HG03457 (cell line): ENCODE measurements around the gene BIVM.
"Not testable (repeated sequence)": the region's sequence is repeated elsewhere in the genome, so short reads cannot be mapped to it uniquely, and the experiment has no call there.

Experiments
- ATAC-seq: cut with Tn5 transposase; IDR thresholded peaks from one replicate; pipeline ENCODE4 v1.9.1; 2021; ENCODE audit warnings: moderate number of reproducible peaks; ENCODE audit not compliant: unreplicated experiment

The BIVM gene, protein sequence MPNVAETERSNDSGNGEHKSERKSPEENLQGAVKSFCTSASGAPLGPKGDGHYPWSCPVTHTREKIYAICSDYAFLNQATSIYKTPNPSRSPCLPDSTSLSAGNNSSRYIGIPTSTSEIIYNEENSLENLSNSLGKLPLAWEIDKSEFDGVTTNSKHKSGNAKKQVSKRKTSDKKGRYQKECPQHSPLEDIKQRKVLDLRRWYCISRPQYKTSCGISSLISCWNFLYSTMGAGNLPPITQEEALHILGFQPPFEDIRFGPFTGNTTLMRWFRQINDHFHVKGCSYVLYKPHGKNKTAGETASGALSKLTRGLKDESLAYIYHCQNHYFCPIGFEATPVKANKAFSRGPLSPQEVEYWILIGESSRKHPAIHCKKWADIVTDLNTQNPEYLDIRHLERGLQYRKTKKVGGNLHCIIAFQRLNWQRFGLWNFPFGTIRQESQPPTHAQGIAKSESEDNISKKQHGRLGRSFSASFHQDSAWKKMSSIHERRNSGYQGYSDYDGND

DNA sequence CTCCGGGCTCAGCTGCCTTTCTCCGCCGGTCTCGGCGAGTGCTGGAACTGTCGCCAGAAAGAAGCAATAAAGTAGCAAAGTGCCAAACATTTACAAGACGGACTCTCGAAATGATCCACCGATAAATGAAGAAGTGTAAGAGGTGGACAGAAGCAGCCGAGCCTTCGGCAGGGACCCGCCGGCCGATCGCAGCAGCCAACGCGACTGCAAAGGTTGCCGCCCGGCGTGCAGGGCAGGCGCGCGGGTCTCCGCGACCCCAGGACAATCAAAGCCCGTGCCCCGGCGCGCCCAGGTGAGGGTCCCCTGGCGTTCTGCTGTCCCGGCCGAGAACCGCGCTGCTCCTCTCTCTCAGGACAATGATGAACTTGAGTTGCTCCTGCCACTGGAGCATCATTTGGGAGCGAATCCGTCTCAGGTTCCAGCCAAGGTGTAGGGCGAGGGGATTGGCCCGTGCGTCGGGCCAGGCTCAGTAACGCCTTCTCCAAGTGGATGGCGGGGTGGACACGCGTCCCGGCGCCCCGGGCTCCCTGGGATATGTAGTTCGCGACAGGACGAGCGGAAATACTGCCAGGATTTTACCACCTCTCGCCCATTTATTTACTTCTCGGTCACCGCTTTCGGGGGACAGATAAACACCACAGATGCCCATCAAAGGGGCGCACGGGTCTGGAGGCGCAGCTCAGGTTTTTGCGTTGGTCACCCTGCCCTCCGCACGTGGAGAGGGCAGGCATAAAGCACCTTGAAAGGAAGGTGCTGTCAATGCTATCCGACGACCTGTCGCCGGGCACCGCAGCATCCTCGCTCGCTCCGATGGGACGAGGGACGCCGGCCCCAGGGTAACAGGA is at the start of gene BIVM, which contains the start of gene POGLUT2:
Gene BIVM, plus strand, starts transcription at position 539 of the 845 bp plus-strand sequence. CDS start 8,149 bp downstream, outside the sequence.
Gene POGLUT2, minus strand, starts transcription at position 396 of the 845 bp plus-strand sequence. Its CDS starts 306 bp downstream, at position 90.
- peak; percentile 84 for ATAC-seq

DNA sequence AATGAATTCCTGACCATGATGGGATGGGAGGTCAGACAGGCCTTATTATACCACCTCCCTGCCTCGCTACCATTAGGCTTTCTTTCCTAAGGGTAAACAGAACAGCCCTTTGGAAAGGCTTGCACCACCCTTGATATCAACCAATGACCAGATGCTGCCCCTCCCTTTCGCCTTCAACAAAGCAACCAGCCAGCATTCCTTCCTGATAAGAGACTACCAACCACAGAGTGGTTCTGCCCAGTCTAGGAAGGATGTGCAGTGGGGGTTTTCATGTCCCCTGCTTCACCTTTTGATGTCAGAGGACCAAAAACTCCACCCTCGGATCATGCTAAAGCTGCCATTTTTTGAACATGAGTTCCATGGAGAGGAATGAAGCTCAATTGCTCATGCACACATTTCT is 47.0 kb upstream of the BIVM start:
- no peak for ATAC-seq

DNA sequence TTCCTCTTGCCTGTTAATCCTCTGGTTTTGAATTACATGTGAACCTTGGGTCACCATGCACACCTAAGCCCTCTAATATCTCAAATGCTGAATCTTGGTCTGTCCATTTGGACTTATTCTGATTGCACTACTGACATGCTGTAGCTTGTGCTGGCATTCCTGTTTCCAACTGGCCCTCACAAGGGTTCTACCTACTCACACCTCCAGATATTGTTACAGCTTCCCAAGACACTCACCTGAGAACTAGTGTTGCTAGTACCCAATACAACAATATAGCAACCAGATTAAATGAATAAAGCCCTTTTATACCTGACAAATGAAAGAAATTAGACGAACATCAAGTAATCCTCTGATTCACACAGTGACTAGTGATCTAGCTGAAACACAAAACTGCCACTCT is 41.9 kb upstream of the BIVM start:
- ATAC-seq = no peak

DNA sequence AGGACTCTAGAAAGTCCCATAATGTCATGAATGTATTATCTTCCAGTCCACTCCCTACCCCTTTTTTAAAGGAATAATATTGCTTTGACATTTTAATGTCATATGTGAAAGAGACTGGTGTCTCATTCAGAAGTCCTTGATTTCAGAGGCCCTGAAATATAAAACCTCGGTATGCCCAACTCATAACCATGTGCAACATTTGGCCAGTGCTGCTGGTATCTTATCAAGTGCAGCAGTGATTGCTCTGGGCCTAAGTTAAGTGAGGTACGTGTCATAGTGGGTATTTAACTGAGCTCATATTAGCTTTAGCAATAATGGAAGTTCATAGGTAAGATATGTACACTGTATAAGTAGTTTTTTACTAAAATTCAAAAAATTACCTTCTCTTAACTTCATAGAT is 40.1 kb upstream of the BIVM start:
- no peak for ATAC-seq

- ATAC-seq = no peak
Measured at GRCh38 chr13:102761071-102761470, 37.8 kb upstream of the BIVM start.

DNA sequence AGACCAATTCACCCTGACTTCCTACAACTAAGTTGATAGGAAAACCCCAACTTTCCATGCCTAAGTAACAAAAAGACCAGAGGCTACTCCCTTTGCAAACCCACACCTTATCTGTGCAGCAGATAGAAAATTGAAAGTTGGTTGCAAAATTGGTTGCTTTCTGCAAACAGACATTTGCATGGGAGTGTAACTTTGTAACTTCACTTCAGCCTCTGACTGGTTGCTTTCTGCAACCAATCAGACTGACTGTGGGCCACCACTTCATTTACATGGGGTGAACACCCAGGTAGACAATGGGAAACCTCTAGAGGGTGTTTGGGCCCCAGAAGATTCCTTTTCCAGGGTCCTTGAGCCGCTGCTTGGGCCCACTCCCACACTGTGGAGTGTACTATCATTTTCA is 35.2 kb upstream of the BIVM start:
- no peak for ATAC-seq

GRCh38 chr13:102768909-102769308 is 30.0 kb upstream of the BIVM start:
- ATAC-seq = no peak

GRCh38 chr13:102769679-102770078 is 29.2 kb upstream of the BIVM start:
- ATAC-seq = no peak

- ATAC-seq = no peak
Measured at GRCh38 chr13:102770435-102770834, 28.5 kb upstream of the BIVM start.

GRCh38 chr13:102771298-102772041 is 27.4 kb upstream of the BIVM start:
- ATAC-seq = no peak

GRCh38 chr13:102772042-102772425 is 26.9 kb upstream of the BIVM start:
- no peak for ATAC-seq

DNA sequence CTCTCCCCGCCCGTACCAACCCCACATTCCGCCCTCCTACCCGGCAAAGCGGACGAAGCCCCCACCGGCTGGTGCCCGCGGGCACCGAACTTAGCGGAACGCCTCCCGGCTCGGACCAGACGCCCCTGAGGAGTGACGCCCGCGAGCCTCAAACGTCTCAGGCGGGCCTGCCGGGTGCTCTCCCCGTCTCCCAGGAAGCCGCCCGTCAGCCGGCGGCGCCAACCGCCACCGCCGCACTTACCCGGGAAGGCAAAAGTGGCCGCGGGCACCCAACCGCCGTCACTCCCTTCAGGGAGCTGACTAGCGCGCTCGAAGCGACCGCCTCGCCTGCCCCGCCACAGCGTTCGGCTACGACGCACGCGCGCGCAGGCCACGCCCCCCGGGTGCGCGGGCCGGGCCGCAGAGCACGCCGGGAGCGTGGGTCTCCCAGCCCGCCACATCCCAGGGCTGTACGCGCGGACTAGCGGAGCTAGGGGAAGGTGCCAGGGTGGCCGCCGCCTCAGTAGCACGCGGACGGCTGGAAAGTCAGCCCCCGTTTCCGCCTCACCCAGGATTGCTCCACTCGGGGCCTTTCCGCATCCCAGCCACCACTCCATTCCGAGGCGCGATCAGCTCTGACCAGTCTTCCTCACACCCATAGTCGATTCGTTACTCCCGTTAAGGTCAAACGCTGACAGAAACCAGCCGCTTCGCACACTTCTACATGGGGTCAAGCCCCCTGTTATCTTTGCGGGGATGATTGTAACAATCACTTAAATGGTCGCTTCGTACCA is 25.3 kb upstream of the BIVM start, which contains the start of gene TEX30:
Gene TEX30, minus strand, starts transcription at position 346 of the 773 bp plus-strand sequence. CDS start 3,760 bp downstream, outside the sequence.
- peak; percentile 92 for ATAC-seq

DNA sequence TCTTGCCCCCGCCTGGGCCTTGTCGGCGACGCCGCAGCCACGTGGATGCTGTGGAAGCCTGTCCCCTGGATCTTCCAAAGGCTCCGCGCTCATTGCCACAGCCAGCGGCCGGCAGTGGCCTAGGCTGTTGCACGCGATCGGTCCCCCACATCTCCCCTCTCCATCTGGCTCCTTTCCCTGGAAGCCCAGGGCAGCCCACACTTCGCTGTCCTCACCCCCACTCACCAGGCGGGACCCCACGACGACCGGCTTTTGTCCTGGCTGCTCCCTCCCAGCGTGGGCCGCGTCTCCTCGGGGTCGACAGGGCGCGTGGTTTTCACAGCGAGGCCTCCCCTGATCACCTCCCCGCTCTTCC is 24.7 kb upstream of the BIVM start:
- no peak for ATAC-seq

DNA sequence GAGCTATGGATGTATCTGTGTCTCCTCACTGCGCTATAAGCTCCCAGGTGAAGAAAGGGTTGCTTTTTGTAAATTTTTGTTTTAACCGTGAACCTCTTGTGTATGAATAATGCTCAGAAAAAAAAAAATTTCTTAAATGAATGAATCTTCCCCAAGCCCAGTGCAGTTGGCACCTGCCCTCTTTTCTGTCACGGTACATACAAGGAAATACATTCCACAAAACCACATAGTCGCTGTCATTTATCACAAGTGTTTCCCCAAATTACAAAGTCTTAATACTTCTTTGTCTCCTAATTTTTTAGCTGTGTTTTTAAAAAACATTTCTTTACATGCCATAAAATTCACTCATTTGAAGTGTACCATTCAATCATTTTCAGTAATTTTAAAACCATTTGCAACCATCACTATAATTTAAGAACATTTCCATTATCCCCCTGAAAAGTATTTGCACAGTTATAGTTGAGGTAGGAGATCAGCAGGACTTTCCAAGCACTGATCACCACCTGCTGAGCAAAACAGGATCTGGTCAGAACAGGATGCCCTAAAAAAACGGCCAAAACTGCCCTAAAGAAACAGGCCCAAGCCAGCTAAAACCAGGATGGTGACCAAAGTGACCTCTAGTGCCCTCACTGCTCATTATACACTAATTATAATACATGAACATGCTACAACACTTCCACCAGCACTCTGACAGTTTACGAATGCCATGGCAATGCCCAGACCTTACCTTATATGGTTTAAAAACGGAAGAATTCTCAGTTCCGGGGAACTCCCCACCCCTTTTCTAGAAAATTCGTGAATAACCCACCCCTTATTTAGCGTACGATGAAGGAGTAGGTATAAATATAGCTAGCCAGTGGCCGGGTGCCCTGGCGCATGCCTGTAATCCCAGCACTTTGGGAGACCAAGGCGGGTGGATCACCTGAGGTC is 24.1 kb upstream of the BIVM start:
- no peak for ATAC-seq

DNA sequence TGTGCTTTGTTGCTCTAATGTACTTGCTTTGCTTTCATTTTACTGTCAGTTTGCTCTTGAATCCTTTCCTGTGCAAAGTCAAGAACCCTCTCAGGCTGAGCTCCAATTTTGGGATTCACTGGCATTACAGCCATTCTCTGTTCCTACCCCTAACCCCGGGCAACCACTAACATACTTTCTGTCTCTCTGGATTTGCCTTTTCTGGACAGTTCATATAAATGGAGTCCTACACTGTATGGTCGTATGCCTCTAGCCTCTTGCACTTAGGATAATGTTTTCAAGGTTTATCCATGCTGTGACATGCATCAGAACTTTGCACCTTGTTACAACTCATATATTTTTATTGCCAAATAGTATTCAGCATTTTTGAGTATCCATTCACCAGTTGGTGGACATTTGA is 22.6 kb upstream of the BIVM start:
- no peak for ATAC-seq

DNA sequence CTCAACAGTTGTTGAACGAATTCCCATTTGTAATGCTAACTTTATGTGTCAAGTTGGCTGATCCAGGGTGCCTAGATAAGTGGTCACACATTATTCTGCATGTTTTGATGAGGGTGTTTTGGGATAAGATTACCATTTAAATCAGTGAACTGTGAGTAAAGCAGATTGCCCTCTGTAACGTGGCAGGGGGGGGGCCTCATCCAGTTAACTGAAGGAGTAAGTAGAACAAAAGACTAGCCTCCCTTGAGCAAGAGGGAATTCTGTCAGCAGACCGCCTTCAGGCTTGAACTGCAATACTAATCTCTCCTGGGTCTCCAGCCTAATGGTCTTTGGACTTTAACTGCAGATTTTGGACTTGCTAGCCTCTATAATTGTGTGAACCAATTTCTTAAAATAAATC is 21.2 kb upstream of the BIVM start:
- ATAC-seq = no peak

- no peak for ATAC-seq
Measured at GRCh38 chr13:102779436-102780159, 19.3 kb upstream of the BIVM start.

DNA sequence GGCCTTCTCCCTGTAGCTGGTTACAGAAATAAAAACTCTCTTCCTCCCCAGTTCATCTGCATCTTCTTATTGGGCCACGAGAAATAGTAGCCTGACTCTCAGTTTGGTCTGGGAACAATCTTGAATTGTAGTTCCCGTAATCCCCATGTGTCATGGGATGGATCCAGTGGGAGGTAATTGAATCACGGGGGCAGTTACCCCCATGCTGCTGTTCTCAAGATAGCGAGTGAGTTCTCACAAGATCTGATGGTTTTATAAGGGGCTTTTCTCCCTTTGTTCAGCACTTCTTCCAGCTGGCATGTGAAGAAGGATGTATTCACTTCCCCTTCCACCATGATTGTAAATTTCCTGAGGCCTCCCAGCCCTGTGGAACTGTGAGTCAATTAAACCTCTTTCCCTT is 18.3 kb upstream of the BIVM start:
- not testable (repeated sequence) for ATAC-seq
